Spleen (tissue), 11 donors: ENCODE data around the gene KLHL35. TPM values are rescaled to one million over a fixed set of nuclear protein-coding genes. Genes with fewer than 3 reads are reported as not detected.
A peak's percentile ranks its signal among the peaks of the same experiment; 100 is the strongest.

ENCODE experiments used
- DNase-seq: peaks from one replicate; pipeline ENCODE4 v3.0.0-alpha.2; 2020
- H3K27ac ChIP-seq, 8 donors: fragments of 200-600 bp; sonication (generic) in 7 of 8; 1 replicate in 4 of 8; 2 replicates in 4 of 8; pipeline versions ENCODE4 v1.5.0 to v1.8.0; 2016 to 2021; ENCODE audit warnings: inconsistent platforms in 4 of 8, mild to moderate bottlenecking in 4 of 8, moderate library complexity in 1 of 8
- H3K27me3 ChIP-seq, 7 donors: fragments of 200-600 bp; sonication (generic) in 6 of 7; replicated peaks in 1 of 7; 1 replicate in 4 of 7; 2 replicates in 3 of 7; pipeline versions ENCODE4 v1.5.0 to v1.8.0; 2016 to 2021; ENCODE audit warnings: inconsistent platforms in 3 of 7, mild to moderate bottlenecking in 1 of 7
- H3K36me3 ChIP-seq, 6 donors: fragments of 200-600 bp; sonication (generic) in 5 of 6; 1 replicate in 4 of 6; 2 replicates in 2 of 6; pipeline versions ENCODE4 v1.5.0 to v1.8.0; 2016 to 2021; ENCODE audit warnings: inconsistent platforms in 2 of 6
- H3K4me1 ChIP-seq, 6 donors: fragments of 200-600 bp; sonication (generic) in 5 of 6; 1 replicate in 3 of 6; 2 replicates in 3 of 6; pipeline versions ENCODE4 v1.5.0 to v1.8.0; 2016 to 2021; ENCODE audit warnings: inconsistent platforms in 3 of 6
- H3K4me3 ChIP-seq, 8 donors: fragments of 200-600 bp; sonication (generic) in 7 of 8; 1 replicate in 4 of 8; 2 replicates in 4 of 8; pipeline versions ENCODE4 v1.5.0 to v1.8.0; 2016 to 2021; ENCODE audit warnings: inconsistent platforms in 4 of 8, mild to moderate bottlenecking in 4 of 8, moderate library complexity in 2 of 8
- H3K9me3 ChIP-seq, 8 donors: fragments of 200-600 bp; sonication (generic) in 7 of 8; 1 replicate in 4 of 8; 2 replicates in 4 of 8; pipeline versions ENCODE4 v1.5.0 to v1.8.0; 2016 to 2021; ENCODE audit warnings: inconsistent platforms in 4 of 8
- POLR2A ChIP-seq, 3 donors: fragments of 450-650 bp; IDR thresholded peaks; one replicate each; pipeline ENCODE4 v1.5.1; 2017; ENCODE audit warnings: antibody characterized with exemption in 3 of 3, mild to moderate bottlenecking in 1 of 3
- POLR2AphosphoS5 ChIP-seq, 3 donors: sonication (generic); formaldehyde crosslinking; IDR thresholded peaks; one replicate each; pipeline ENCODE4 v1.5.1; 2017; ENCODE audit warnings: antibody characterized with exemption in 3 of 3
- WGBS, 5 donors: extraction: QIAGEN DNeasy Blood & Tissue Kit in 3 of 5; methylation state at CpG; one replicate each; pipeline versions ENCODE4 v1.1.5 to v1.1.7; 2013 to 2018; 5-methylcytosine and 5-hydroxymethylcytosine counted together
- intact Hi-C: fragments of 100-400 bp; cut with DNase I; formaldehyde crosslinking; loops from one replicate; pipeline ENCODE4 v1.15.0; 2023; ENCODE audit warnings: low total_unique reads
- polyA plus RNA-seq, 3 donors: library from polyadenylated mRNA; stranded (reverse); fragments of 200-250 nt; gene quantifications; one replicate each; pipeline ENCODE4 v1.2.1, GENCODE V29; 2013
- total RNA-seq, 7 donors: library from RNA; depleted of rRNA in 3 of 7; stranded (reverse); fragments of >200 nt in 3 of 7; fragmentation: NEBNext Ultra II Directional in 4 of 7; extraction: Animal tissue kit (Norgen Biotek cat#: 25700) in 4 of 7; gene quantifications; one replicate each; pipeline versions ENCODE4 v1.1.0 to v1.2.1, GENCODE V29; 2016 to 2021
- TF ChIP-seq, protein P1 (sequence below), 11 experiments: fragments of 200-600 bp in 7 of 11; fragments of 450-650 bp in 4 of 11; sonication (generic) in 4 of 11; IDR thresholded peaks in 8 of 11; conservative IDR thresholded peaks in 3 of 11; 1 replicate in 7 of 11; 2 replicates in 4 of 11; pipeline versions ENCODE4 v1.4.0 to v1.8.0; 2016 to 2021; ENCODE audit warnings: antibody characterized with exemption in 11 of 11, inconsistent platforms in 4 of 11, mild to moderate bottlenecking in 1 of 11
- donor health status: healthy with polysubstance abuse.
- donor health status: DM: no; HTN: no; CAD: no; lungs with moderate emphysema.
- donor health status: DM: no; HTN: no; CAD: no.
- donor health status: Bipolar disorder and iron deficiency.
- donor health status: healthy.
- donor health status: DM: no; HTN: no; CAD: no.
- donor health status: DM: yes; HTN: yes; CAD: no.

The KLHL35 gene
- total and polyA plus RNA-seq, 10 donors = 0.19 to 3.8 (median 2.1) TPM

GRCh38 chr11:75423721-75424120 is 9.3 kb downstream of the KLHL35 start:
- TF ChIP-seq, protein P1, sequence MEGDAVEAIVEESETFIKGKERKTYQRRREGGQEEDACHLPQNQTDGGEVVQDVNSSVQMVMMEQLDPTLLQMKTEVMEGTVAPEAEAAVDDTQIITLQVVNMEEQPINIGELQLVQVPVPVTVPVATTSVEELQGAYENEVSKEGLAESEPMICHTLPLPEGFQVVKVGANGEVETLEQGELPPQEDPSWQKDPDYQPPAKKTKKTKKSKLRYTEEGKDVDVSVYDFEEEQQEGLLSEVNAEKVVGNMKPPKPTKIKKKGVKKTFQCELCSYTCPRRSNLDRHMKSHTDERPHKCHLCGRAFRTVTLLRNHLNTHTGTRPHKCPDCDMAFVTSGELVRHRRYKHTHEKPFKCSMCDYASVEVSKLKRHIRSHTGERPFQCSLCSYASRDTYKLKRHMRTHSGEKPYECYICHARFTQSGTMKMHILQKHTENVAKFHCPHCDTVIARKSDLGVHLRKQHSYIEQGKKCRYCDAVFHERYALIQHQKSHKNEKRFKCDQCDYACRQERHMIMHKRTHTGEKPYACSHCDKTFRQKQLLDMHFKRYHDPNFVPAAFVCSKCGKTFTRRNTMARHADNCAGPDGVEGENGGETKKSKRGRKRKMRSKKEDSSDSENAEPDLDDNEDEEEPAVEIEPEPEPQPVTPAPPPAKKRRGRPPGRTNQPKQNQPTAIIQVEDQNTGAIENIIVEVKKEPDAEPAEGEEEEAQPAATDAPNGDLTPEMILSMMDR (IDR thresholded peaks at IDR 0.05 in 8 of 11, conservative IDR thresholded peaks at IDR 0.05 in 3 of 11) = no peak
- TF ChIP-seq POLR2A (IDR thresholded peaks at IDR 0.05) (no peak), POLR2AphosphoS5 (IDR thresholded peaks at IDR 0.05) (no peak)
- intact Hi-C loops = no loop called here
- peaks cover 0 to 7% (median 7%) of the 10 kb centered on the region in 7 donors for H3K27me3 ChIP-seq
- H3K4me1 ChIP-seq = peaks cover 0 to 13% (median 7%) of the 10 kb centered on the region in 6 donors
- WGBS, 5 donors = 86 to 94% (median 90%) methylated on average over 6 to 9 of the region's 9 CpGs
- no peak overlapping the region for H3K27ac ChIP-seq
- no peak overlapping the region for H3K4me3 ChIP-seq
- H3K9me3 ChIP-seq = no peaks in the 10 kb centered on the region
- H3K36me3 ChIP-seq = peaks cover 0 to 30% (median 0%) of the 10 kb centered on the region in 6 donors
- peak; percentile 53 for DNase-seq

DNA sequence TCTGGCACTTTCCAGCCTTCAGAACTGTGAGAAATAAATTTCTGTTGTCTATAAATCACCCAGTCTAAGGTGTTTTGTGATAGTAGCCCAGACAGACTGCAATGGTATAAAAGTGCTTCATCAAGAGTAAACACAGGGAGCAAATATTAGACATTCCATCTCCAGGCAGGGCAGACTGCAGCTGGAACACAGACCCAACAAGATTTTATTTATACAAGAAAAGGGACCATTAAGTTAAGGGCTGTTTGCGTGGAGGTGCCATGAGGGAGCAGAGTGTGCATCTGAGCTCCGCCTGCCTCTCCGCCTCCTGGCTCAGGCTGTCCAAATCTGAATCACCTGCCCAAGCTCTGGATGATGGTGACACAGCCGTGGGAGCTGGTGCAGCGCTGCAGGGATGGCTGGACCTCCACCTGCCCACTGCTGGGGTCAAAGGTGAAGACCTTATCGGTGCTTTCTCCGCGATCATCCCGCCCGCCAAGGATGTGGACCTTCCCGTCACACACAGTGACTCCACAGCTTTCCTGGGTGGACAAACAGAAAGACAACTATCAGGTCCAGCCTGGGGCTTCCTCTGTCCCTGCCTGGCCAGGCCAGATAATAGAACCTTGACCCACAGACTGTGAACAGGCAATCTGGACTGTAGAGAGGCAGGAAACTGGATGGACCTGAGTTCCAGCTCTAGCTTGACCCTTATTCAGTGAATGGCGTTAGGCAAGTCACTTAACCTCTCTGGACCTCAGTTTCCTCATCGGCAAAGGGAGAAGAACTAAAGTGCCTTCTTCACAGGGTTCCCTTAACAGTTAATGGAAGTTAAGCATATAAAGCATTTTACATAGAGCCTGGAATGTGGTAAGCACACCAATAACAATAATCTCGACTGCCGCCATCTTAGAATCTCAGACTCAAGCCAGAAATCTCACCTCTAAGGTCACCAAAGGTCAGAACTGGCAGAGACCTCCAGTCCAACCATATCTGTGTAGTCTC is 10.5 kb downstream of the KLHL35 start:
- 78 to 90% (median 82%) methylated on average over 15 of the region's 15 CpGs for WGBS, 5 donors
- H3K9me3 ChIP-seq = no peaks in the 10 kb centered on the region
- intact Hi-C loops = no loop called here
- peaks cover 0 to 34% (median 0%) of the 10 kb centered on the region in 6 donors for H3K36me3 ChIP-seq
- H3K27ac ChIP-seq = no peak overlapping the region
- peak; percentile 17 to 55 (median 32) for TF ChIP-seq POLR2AphosphoS5 (IDR thresholded peaks at IDR 0.05)
- TF ChIP-seq, protein P1 (IDR thresholded peaks at IDR 0.05 in 8 of 11, conservative IDR thresholded peaks at IDR 0.05 in 3 of 11) = no peak
- H3K4me3 ChIP-seq = no peak overlapping the region
- H3K4me1 ChIP-seq = peaks cover 0 to 5% (median under 1%) of the 10 kb centered on the region in 6 donors
- no peaks in the 10 kb centered on the region for H3K27me3 ChIP-seq
- DNase-seq = peak; percentile 62

DNA sequence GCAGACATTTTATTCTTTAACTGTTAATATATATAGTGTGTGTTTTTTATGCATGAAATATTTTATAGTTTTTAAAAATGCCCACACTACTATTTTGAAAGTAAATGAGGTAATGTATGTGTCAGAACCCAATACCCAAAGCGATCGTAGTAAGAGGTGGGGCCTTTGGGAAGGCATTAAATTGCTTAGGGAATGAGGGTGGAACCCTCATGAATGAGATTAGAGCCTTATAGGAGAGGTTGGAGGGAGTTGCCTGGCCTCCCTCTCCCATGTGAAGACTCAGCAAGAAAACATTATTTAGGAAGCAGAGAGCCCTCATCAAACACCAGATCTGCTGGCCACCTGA is 11.1 kb downstream of the KLHL35 start:
- peaks cover 0 to 40% (median 0%) of the 10 kb centered on the region in 6 donors for H3K36me3 ChIP-seq
- TF ChIP-seq POLR2AphosphoS5 (IDR thresholded peaks at IDR 0.05) (no peak), POLR2A (IDR thresholded peaks at IDR 0.05) (no peak)
- TF ChIP-seq, protein P1 (IDR thresholded peaks at IDR 0.05 in 8 of 11, conservative IDR thresholded peaks at IDR 0.05 in 3 of 11) = no peak
- H3K27me3 ChIP-seq = no peaks in the 10 kb centered on the region
- no peaks in the 10 kb centered on the region for H3K9me3 ChIP-seq
- peaks cover 0 to 5% (median 0%) of the 10 kb centered on the region in 6 donors for H3K4me1 ChIP-seq
- intact Hi-C loops = no loop called here
- H3K4me3 ChIP-seq = no peak overlapping the region
- WGBS, 5 donors = 90 to 95% (median 94%) methylated on average over 2 of the region's 2 CpGs
- no peak for DNase-seq
- no peak overlapping the region for H3K27ac ChIP-seq

- intact Hi-C loops = no loop called here
- H3K27ac ChIP-seq = no peak overlapping the region
Observed at GRCh38 chr11:75421035-75421602, 11.9 kb downstream of the KLHL35 start.

More at GRCh38 chr11:75421035-75421602, 11.9 kb downstream of the KLHL35 start:
- no peaks in the 10 kb centered on the region for H3K27me3 ChIP-seq
- TF ChIP-seq, protein P1 (IDR thresholded peaks at IDR 0.05 in 8 of 11, conservative IDR thresholded peaks at IDR 0.05 in 3 of 11) = no peak
- TF ChIP-seq POLR2AphosphoS5 (IDR thresholded peaks at IDR 0.05) = no peak
- TF ChIP-seq POLR2A (IDR thresholded peaks at IDR 0.05) = no peak
- WGBS, 5 donors = 90 to 92% (median 90%) methylated on average over 9 to 11 of the region's 11 CpGs
- H3K9me3 ChIP-seq = no peaks in the 10 kb centered on the region
- H3K4me3 ChIP-seq = no peak overlapping the region
- DNase-seq = peak; percentile 41
- H3K36me3 ChIP-seq = peaks cover 0 to 46% (median 0%) of the 10 kb centered on the region in 6 donors
- H3K4me1 ChIP-seq = peaks cover 0 to 5% (median 0%) of the 10 kb centered on the region in 6 donors
